ENCODE results near the gene BGN.

Gene BGN

GRCh38 chrX:153462291-153462690 is 32.5 kb upstream of the BGN start:
- DNase-seq = no peak

GRCh38 chrX:153463031-153463430 is 31.7 kb upstream of the BGN start:
- DNase-seq = no peak

- DNase-seq = no peak
Observed at GRCh38 chrX:153463556-153463955, 31.2 kb upstream of the BGN start.

- DNase-seq = no peak
Observed at GRCh38 chrX:153464116-153464515, 30.7 kb upstream of the BGN start.

- no peak for DNase-seq
Observed at GRCh38 chrX:153465691-153466380, 28.9 kb upstream of the BGN start.

- DNase-seq = no peak
Observed at GRCh38 chrX:153468008-153468580, 26.7 kb upstream of the BGN start.

- no peak for DNase-seq
Observed at GRCh38 chrX:153469811-153470410, 24.9 kb upstream of the BGN start.

- DNase-seq = peak; percentile 99
Observed at GRCh38 chrX:153470411-153471363, 24.1 kb upstream of the BGN start, which contains the start of gene HAUS7. Gene HAUS7 (minus strand): TSS chrX:153470576. CDS start chrX:153470557, 19 bp downstream.

- DNase-seq = no peak
Observed at GRCh38 chrX:153471663-153472280, 23.0 kb upstream of the BGN start.

GRCh38 chrX:153473126-153473525 is 21.7 kb upstream of the BGN start:
- DNase-seq = no peak

GRCh38 chrX:153474266-153474665 is 20.5 kb upstream of the BGN start:
- no peak for DNase-seq

GRCh38 chrX:153474718-153475117 is 20.1 kb upstream of the BGN start:
- DNase-seq = no peak

- DNase-seq = no peak
Observed at GRCh38 chrX:153475271-153475670, 19.5 kb upstream of the BGN start.

- DNase-seq = no peak
Observed at GRCh38 chrX:153475751-153476281, 19.0 kb upstream of the BGN start.

- DNase-seq = no peak
Observed at GRCh38 chrX:153476666-153477363, 18.0 kb upstream of the BGN start.

GRCh38 chrX:153477364-153477857 is 17.4 kb upstream of the BGN start:
- no peak for DNase-seq

- DNase-seq = no peak
Observed at GRCh38 chrX:153477901-153478300, 16.9 kb upstream of the BGN start.

- DNase-seq = no peak
Observed at GRCh38 chrX:153478746-153479145, 16.0 kb upstream of the BGN start.

GRCh38 chrX:153481043-153481442 is 13.7 kb upstream of the BGN start:
- DNase-seq = no peak

GRCh38 chrX:153482376-153483015 is 12.3 kb upstream of the BGN start:
- no peak for DNase-seq

Measured in 8988T (cell line).